HG03432 (cell line): ENCODE measurements around the gene ADCY1.
A peak's percentile ranks its signal among the peaks of the same experiment; 100 is the strongest.

Experiments
- ATAC-seq: cut with Tn5 transposase; IDR thresholded peaks from one replicate; pipeline ENCODE4 v1.9.1; 2021; ENCODE audit warnings: mild to moderate bottlenecking, moderate library complexity; ENCODE audit not compliant: unreplicated experiment

ADCY1 gene

DNA sequence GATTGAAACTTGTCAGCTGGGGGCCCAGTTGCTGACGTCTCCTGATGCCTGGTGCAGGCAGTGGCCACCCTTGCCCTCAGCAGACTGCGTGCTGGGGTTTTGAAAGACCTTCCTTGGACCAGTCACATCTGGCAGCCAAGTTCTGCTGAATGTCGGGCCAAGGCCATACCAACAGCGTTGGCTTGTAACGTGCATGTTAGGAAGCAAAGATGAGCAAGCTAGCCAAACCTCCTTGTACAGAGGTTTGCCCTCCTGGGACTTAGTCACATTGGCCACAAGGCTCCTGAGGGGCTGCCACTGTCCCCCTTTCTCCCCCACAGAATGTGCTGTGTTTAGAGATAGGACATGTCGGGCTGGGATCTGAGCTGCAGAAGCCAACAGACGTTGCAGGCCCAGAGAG is 49.0 kb downstream of the ADCY1 start:
- no peak for ATAC-seq

DNA sequence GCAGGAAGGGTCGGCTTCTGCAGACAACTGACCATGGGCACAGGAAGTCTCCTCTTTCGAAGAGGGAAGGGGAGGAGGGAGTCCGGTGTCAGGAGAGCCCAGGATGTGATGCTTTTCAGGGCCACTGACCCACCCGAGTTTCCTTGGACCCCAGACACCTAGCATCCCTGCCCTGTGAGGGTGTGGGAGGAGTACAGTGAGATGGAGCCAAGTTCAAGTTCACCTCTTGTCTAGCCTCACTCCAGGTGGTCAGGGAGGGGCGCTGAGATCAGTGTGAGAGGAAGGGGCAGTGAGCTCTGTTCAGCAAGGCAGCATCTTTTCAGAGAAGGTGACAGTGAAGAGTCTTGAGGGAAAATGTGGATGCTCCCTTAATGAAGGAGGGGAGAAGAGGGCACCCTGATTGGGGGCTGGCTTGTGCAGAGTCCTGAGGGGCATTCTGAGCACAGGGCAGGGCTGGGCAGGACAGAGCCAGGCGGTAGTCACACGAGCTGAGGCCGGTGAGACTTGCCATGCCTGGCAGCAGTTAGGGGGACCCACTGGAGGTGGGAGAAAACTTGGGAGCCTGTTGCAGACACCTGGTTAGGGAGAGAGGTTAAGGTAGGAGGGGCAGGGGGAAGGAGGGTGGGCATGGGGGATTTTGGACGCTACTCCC is 49.7 kb downstream of the ADCY1 start:
- ATAC-seq, result no peak

DNA sequence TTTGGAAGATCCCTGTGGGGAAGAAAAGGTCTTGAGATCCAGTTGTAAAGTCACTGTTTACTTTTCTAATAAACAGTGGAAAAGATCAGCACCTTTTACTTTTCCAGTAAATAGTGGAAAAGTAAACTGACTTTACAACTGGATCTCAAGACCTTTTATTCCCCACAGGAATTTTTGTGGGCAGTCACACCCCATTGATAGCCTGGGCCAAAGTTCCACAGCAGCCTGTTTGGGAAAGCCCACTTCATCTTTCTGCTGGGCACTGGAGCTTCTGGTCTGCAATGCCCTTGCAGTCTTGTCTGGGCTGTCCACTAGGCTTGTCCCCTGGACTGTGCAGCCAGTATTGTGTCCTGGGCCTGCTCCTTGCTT is 50.2 kb downstream of the ADCY1 start:
- no peak for ATAC-seq

DNA sequence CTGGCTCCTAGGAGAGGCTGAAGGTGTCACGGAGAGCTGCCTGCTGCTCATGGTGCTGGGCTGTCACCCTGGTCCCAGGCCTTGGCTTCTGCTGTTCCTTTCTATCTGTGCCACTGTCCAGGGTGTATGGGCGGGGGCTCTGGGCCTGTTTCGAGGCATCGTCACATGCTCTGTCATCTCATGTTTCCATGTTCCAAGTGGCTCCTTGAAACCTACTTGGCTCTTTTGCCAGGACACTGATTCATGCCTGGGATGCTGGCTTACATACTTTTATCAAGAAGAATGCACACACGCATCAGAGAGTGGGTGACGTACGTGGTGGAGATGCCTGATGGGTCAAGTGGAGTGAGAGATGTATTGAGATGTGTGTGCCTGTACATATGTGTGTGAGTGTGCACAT is 50.9 kb downstream of the ADCY1 start:
- ATAC-seq, result no peak

DNA sequence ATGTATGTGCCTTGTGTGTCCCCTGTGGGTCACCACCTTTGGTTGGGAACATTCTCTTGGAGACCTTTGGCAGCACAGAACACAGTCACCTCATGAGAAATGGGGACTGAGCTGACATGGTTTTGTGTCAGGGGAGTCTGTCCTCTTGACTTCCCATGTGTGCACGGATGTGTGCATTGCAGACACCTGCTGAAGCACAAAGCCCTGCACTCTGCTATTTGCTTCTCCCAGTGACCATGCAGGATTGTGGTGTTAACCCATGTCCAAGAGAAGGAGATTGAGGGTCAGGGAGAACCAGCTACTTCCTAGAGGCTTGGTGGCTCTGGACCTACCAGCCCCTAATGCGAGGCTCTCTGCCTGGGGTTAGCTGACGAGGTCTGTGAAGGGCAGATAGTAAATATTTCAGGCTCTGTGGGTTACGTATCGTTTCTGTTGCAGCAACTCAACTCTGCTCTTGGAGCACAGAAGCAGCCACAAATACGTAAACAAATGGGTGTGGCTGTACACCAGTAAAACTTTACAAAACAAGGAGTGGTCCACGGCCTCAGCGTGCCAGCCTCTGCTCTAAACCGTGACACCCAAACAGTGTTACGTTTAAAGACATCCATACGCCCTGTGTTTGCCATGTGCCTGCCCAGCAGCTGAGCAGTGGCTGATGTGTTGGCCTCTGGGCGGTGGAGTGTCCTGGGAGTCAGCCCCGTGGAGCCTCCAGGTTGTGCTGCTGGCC is 51.7 kb downstream of the ADCY1 start:
- ATAC-seq, result no peak

DNA sequence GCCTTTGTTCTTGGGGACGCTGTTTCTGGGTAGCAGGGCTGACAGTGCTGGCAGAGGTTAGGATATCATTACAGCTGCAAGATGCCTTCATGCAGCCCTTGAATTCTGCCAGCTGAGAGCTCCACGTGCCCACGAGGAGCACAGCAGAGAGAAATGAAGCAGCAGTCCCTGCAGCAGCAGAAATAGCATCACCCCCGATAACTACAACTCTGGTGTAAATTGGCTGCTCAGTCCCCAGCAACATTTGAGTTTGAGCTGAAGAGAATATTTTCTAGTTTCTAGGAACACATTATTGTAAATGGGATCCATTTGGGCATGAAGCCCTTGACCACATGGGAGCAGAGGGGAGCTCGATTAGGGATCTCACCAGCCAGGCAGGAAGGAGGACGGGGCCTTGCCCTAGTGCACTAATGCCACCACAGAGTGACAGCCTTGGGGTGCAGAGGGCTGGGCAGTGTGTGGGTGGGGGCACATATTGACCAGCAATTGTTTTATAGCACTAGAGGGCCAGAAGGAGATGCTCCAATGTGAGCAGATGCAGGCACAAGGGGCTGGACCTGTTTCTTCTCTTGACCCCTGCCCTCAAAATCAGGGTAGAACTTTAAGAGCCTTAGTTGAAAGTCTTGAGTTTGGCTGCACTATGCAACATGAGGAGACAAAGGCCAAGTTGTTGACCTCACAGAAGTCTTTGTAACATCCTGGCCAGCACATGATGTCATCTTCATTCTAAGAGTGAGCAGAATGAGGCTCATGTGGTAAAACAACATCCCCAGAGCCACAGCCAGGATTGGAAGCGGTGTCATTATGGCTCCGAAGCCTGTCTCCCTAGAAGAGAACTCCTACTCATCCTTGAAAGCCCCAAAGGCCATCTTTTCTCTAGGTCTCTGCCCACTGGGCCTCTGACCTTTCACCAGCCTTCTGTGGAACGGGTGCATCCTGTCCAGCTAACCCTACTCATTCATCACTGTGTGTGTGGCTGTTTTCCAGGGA is 52.6 kb downstream of the ADCY1 start:
- no peak for ATAC-seq

DNA sequence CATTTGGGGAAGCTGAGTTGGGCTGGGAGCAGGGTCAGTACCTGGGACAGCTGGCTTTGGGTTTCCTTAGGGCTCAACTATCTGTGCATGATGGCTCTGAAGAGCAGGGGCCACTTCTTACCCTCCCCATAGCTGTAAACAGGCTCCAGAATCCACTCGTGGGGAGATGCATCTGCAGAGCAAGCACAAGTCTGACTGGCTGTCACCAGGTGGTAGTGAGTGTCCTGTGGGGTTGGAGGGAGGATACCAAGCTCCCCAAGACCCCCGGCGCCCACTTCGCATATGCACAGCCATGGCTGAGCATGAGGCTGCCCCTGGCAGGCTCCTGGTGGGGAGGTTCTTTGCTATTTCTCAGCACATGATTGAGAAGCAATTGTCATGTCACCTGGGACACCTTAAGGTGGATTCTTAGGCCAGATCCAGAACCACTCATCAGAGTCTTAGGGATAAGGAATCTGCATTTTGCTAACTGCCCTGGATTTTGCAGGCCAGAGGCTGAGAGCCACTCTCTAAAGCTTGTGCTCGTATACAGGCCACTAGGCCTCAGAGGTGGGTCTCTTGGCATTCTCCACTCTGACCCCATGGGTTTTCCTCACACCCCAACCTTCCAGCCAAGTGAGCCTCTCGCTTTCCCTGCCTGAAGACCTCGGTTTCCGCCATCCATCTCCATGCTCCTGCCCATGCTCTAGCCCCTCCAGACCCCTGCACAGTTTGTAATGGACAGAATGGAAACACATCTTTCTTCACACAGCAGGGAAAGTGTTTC is 53.7 kb downstream of the ADCY1 start:
- ATAC-seq, result no peak

DNA sequence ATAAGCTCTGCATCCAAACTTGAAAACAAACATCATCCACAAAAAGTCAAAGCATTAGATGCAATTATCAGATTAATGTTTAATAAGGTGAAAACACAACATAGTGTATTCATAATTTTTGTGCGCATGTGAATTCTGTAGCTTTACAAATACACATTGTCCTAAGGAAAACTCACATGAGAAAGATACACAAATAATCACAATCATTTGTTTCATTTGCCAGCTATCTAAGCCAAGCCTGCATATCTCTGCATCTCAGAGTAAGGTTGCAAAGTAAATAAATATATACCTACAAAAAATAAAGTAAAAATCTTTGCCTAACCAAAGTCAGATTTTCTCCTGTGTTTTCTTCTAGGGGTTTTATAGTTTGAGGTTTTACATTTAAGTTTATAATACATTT is 57.4 kb downstream of the ADCY1 start:
- ATAC-seq, result no peak

DNA sequence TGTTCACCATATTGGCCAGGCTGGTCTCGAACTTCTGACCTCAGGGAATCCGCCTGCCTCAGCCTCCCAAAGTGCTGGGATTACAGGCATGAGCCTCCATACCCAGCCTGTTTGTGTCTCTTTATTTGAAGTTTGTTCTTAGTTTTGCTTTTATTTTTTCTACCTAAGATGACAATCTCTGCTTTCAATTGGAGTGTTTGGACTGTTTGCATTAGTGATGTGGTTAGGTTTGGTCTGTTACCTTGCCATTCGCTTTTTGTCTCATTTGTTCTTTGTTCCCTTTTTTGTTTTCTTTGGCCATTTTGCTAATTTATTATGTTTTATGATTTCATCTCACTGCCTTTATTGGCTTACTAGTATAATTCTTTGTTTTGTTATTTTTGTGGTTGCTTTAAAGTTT is 62.6 kb downstream of the ADCY1 start:
- no peak for ATAC-seq

DNA sequence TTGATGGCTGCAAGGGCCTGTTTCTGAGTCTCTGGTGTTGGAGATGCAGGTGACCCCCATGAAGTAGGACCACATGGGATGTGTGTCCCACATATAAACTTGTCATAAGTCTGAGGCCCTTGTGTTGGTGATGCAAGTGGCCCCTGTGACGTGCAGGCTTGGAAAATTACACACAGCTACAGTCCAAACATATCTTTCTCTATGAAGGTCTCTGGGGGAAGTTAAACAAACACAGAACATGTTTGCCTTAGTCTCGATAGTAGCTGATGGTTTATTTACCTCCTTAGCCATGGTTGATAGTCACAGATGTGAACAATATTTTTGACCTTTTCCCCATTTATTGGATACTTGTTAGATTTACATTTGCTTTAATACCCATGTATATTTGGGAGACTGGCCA is 64.7 kb downstream of the ADCY1 start:
- ATAC-seq, result no peak

DNA sequence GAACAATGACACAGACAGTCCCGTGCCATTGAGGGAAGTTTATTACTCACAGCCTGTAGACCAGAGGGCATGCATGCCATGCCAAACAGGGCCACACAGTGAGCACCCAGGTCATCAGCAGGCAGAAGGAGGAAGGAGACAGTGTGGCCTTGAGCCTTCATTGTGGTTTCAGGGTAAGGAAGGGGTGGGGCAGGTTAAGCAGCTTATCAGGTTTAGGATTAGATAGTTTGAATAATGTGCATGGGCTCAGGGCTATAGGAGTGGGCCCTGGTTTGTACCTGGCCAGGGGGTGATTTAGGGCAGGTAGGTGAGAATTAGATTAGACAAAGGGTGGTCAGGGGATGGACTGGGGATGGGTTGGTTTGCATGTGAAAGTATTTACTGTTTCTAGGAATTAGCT is 67.9 kb downstream of the ADCY1 start:
- no peak for ATAC-seq

DNA sequence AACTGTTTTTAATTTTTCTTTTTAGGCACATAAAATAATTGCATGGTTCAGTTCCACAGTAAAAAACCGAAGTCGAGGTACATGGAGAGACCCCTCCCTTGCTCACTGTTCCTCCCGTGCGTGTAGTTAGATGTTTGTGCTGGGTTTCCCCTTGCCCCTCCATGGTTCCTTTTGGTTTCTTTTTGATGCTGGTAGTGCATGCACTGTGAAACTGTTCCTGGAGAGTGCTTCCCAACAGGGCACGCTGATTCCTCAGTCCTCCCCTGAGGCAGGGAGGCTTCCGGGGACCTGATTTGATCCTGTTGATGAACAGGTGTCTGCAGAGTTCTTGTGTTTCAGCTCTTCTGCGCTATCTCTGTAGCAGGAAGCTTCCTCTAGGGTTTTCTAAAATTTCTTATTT is 69.5 kb downstream of the ADCY1 start:
- peak; percentile 69 for ATAC-seq

DNA sequence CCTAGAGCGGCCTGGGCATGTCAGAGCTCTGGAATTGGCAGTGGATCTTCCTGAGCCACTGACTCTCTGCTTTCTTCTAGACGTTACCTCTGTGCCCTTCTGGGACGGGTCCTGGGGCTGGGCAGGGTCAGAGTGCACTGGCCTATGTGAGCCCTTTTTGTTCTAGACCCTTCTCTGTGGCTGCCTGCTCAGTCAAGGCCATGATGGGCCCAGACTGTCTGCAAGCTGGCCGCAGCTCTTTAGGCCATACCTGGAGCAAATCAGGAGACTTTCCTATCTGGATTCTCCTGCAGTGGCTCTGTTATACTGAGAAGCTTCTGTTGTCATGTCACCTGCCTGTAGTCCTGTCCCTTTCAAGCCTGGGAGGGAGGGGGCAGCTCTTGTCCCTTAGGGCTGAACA is 70.1 kb downstream of the ADCY1 start:
- no peak for ATAC-seq

DNA sequence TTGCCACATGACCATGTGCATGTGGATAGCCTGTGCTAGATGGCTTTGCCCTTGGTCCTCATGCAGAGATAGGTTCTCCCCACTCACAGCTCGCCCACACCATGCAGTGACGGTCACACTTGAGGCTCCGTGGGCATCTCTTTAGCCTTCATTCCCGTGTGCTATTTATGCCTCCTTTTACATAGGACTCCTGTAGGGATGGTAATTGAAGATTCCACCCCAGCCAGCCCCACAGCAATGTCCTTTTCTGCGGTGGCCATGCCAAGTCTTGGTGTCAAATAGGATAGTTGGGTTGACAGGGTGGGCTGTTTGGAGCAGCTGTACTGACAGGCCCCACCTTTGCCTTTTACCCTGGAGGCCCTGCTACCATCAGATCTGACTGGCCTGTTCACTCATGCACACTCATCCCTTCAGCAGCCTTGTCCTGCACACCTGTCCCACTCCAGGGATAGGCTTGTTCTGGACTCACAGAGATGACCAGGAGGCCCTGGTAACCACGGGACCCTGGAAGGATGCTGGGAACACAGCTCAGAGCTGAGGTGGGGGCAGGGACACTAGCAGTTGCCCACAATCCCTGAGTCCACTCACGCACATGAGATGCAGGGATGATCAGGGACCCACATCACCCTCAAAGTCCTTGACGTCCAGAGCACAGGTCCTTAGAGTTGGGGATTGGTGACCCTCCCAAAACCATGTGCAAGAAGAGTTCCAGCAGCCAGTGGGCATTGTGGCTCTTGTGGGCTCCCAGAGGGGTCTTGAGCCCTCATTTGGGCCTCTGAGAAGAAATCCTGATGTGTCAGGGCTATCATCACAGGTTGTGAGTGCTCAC is 71.2 kb downstream of the ADCY1 start:
- no peak for ATAC-seq

DNA sequence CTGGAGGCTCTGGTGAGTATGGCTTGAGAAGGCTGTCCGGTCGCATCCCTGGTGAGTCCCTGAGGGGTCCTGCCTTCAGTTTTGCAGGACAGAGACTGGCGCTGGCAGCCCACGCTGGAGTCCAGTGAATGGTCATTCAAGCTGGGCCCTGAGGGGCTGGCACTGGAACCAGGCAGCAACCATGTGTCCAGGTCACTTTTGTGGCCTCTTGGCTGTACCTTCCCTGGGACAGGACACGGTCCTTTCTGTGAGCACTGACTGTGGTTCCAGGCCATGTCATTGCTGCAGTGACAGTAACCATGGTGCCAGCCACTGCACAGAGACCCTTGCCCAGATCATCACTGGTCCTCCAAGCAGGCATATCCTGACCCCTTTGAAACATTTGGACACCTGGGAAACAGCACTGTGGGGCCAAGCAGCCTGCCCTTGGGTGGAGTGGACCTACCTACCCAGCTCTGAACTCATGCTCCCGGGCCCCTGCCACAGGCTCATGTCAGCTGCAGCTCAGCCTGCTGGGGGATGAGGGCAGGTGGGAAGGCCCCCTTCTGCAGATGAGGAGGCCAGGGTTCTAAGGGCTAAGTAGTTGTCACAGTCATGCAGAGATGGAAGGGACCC is 72.1 kb downstream of the ADCY1 start:
- no peak for ATAC-seq

DNA sequence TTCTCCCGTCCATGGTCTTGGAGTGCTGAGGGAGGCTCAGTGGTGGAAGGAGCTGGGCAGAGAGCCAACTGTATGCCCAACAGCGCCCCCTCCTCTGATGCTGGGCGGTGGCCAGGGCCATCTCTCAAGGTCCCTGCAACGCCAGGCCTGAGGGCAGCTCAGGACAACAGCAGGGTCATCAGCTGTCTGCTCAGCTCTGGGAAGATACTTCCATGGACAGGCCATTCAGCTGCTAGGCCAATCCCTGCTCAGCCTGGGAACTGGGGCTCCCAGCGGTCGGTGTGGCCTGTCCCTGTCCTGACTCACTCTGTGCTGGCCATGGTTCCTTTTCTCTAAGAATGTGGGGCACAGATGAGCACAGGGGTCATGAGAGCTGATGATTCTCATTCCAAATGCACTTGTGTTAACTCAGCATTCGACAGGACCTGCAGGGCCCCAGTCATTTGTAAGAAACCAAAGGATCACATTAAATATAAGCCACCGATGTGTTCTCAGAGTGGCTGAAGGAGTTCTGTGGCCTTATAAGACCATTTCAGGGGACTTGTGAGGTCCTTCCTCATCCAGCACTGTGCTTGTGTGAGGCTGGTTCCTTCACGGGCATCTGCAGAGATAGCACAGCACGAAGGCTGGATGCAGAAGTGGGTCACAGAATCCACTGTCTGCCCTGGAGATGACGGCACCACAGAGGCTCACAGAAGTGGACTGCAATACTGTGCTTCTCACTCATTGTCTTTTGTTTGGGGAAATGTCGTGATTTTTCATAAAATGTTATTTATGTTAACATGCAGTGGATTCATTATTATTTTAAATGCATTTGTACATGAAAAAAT is 73.0 kb downstream of the ADCY1 start:
- ATAC-seq, result no peak

DNA sequence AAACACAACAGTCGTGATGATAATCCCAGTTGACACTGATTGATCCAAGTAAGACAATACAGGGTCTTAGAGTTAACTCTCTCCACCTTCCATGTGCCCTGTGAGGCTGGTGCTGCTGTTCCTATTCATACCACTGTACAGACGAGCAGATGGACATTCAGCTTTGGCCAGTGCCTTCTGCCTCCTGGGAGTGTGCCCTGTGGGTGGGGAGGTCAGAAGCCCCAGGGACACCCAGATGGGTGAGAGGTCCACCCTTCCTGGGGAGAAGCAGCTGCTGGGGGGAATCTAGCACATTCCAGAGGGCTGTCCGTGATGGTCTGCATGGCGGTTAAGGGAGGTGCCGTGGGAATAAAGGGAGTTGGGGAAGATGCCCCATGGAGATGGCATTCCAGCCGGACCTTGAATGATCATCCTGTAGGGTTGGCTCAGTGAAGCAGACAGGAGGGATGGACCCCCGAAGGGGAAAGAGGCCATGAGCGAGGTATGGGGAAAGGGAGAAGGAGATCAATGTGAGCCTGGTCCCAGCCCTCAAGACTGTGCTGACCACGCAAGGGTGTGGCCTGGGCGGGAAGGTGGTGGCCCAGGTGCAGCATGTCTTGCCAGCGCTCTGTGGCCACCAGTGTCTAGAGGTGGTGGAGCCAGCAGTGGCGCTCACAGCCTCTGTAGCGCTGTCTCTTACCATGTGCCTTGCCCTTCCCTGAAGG is 74.0 kb downstream of the ADCY1 start:
- ATAC-seq, result no peak

DNA sequence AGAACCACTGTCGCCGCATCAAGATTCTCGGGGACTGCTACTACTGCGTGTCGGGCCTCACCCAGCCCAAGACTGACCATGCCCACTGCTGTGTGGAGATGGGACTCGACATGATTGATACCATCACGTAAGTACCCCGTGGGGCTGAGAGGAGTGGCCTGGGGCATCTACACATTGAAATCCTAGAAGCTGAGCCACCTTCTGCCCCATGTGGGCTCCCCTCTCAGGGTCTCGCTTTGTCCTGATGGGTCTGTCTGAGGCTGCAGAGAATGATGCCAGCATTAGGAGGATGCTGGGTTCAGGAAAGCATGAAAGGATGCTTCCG is 74.5 kb downstream of the ADCY1 start:
- no peak for ATAC-seq
